T-helper 1 cell treated with Interleukin-12 subunit alpha and Interleukin-12 subunit beta and Interleukin-4 antibody, amounts not matched to agents 30 μg/mL and 1 μg/mL, for 36 hours (primary cell): Measurements from ENCODE around the gene LRFN3.
A peak's percentile ranks its signal among the peaks of the same experiment; 100 is the strongest.

Experiments
- H3K27ac Mint-ChIP-seq: one replicate; pipeline ENCODE4 v1.8.0; 2021; ENCODE audit warnings: mild to moderate bottlenecking, mixed read lengths
- H3K27me3 Mint-ChIP-seq: one replicate; pipeline ENCODE4 v1.8.0; 2021; ENCODE audit warnings: low read depth, mixed read lengths
- H3K36me3 Mint-ChIP-seq: one replicate; pipeline ENCODE4 v1.8.0; 2021; ENCODE audit warnings: low read depth, mixed read lengths
- H3K4me1 Mint-ChIP-seq: one replicate; pipeline ENCODE4 v1.8.0; 2021; ENCODE audit warnings: low read depth, mixed read lengths
- H3K4me3 Mint-ChIP-seq: one replicate; pipeline ENCODE4 v1.8.0; 2021; ENCODE audit warnings: mild to moderate bottlenecking, moderate library complexity, mixed read lengths
- H3K9me3 Mint-ChIP-seq: one replicate; pipeline ENCODE4 v1.8.0; 2021; ENCODE audit warnings: mixed read lengths

The LRFN3 gene

GRCh38 chr19:35915443-35915842 lies 20.7 kb upstream of the LRFN3 start:
- Mint-ChIP-seq H3K27ac (no peak overlapping the region), H3K9me3 (no peaks in the 10 kb centered on the region), H3K27me3 (peaks cover 3% of the 10 kb centered on the region), H3K4me1 (peaks cover 3% of the 10 kb centered on the region), H3K36me3 (no peaks in the 10 kb centered on the region), H3K4me3 (no peak overlapping the region)

GRCh38 chr19:35919306-35919705 lies 16.9 kb upstream of the LRFN3 start:
- H3K36me3 Mint-ChIP-seq: no peaks in the 10 kb centered on the region
- H3K27ac Mint-ChIP-seq: no peak overlapping the region
- no peaks in the 10 kb centered on the region for H3K9me3 Mint-ChIP-seq
- H3K4me1 Mint-ChIP-seq: peaks cover 1% of the 10 kb centered on the region
- H3K27me3 Mint-ChIP-seq: peaks cover 3% of the 10 kb centered on the region
- no peak overlapping the region for H3K4me3 Mint-ChIP-seq

- peaks cover 11% of the 10 kb centered on the region for H3K9me3 Mint-ChIP-seq
- H3K27me3 Mint-ChIP-seq: peaks cover 7% of the 10 kb centered on the region
- no peak overlapping the region for H3K27ac Mint-ChIP-seq
- no peaks in the 10 kb centered on the region for H3K4me1 Mint-ChIP-seq
- peaks cover 6% of the 10 kb centered on the region for H3K36me3 Mint-ChIP-seq
- H3K4me3 Mint-ChIP-seq: no peak overlapping the region
These were observed 15.2 kb upstream of the LRFN3 start for GRCh38 chr19:35921012-35921411.

GRCh38 chr19:35925501-35925900 lies 10.7 kb upstream of the LRFN3 start:
- Mint-ChIP-seq H3K27ac (no peak overlapping the region), H3K27me3 (peaks cover 8% of the 10 kb centered on the region), H3K4me1 (peaks cover 9% of the 10 kb centered on the region), H3K4me3 (no peak overlapping the region), H3K36me3 (peaks cover 9% of the 10 kb centered on the region), H3K9me3 (peaks cover 14% of the 10 kb centered on the region)

- peaks cover 22% of the 10 kb centered on the region for H3K4me1 Mint-ChIP-seq
- no peak overlapping the region for H3K4me3 Mint-ChIP-seq
- H3K27me3 Mint-ChIP-seq: peaks cover 8% of the 10 kb centered on the region
- peaks cover 9% of the 10 kb centered on the region for H3K36me3 Mint-ChIP-seq
- H3K9me3 Mint-ChIP-seq: peaks cover 14% of the 10 kb centered on the region
- no peak overlapping the region for H3K27ac Mint-ChIP-seq
These were observed 7.7 kb upstream of the LRFN3 start for GRCh38 chr19:35928507-35928906.

- Mint-ChIP-seq H3K4me1 (peaks cover 22% of the 10 kb centered on the region), H3K27me3 (peaks cover 8% of the 10 kb centered on the region), H3K9me3 (peaks cover 14% of the 10 kb centered on the region), H3K36me3 (peaks cover 9% of the 10 kb centered on the region), H3K4me3 (peak overlapping the region; percentile 63), H3K27ac (peak overlapping the region; percentile 88)
These were observed 6.3 kb upstream of the LRFN3 start for GRCh38 chr19:35929876-35930275.

- Mint-ChIP-seq H3K4me1 (peaks cover 26% of the 10 kb centered on the region), H3K36me3 (no peaks in the 10 kb centered on the region)
These were observed 4.9 kb upstream of the LRFN3 start for GRCh38 chr19:35931161-35931873.

GRCh38 chr19:35931874-35932202 lies 4.3 kb upstream of the LRFN3 start:
- peaks cover 26% of the 10 kb centered on the region for H3K4me1 Mint-ChIP-seq
- peak overlapping the region; percentile 40 for H3K4me3 Mint-ChIP-seq
- H3K36me3 Mint-ChIP-seq: no peaks in the 10 kb centered on the region
- H3K27ac Mint-ChIP-seq: peak overlapping the region; percentile 26
- H3K9me3 Mint-ChIP-seq: no peaks in the 10 kb centered on the region
- no peaks in the 10 kb centered on the region for H3K27me3 Mint-ChIP-seq

More at GRCh38 chr19:35931161-35931873, 4.9 kb upstream of the LRFN3 start:
- Mint-ChIP-seq H3K27ac (peak overlapping the region; percentile 84), H3K27me3 (no peaks in the 10 kb centered on the region), H3K4me3 (peak overlapping the region; percentile 74), H3K9me3 (peaks cover under 1% of the 10 kb centered on the region)

GRCh38 chr19:35932291-35932936 lies 3.8 kb upstream of the LRFN3 start:
- H3K27ac Mint-ChIP-seq: no peak overlapping the region
- H3K4me3 Mint-ChIP-seq: no peak overlapping the region
- H3K4me1 Mint-ChIP-seq: peaks cover 30% of the 10 kb centered on the region
- no peaks in the 10 kb centered on the region for H3K27me3 Mint-ChIP-seq
- no peaks in the 10 kb centered on the region for H3K9me3 Mint-ChIP-seq
- no peaks in the 10 kb centered on the region for H3K36me3 Mint-ChIP-seq

GRCh38 chr19:35936738-35937268 lies 629 bp downstream of the LRFN3 start:
- no peaks in the 10 kb centered on the region for H3K9me3 Mint-ChIP-seq
- H3K27me3 Mint-ChIP-seq: no peaks in the 10 kb centered on the region
- peaks cover 8% of the 10 kb centered on the region for H3K36me3 Mint-ChIP-seq
- H3K4me1 Mint-ChIP-seq: peaks cover 27% of the 10 kb centered on the region
- H3K27ac Mint-ChIP-seq: no peak overlapping the region
- H3K4me3 Mint-ChIP-seq: peak overlapping the region; percentile 82

GRCh38 chr19:35937345-35938281 lies 1.4 kb downstream of the LRFN3 start:
- peaks cover 23% of the 10 kb centered on the region for H3K4me1 Mint-ChIP-seq
- no peak overlapping the region for H3K27ac Mint-ChIP-seq
- peaks cover 8% of the 10 kb centered on the region for H3K36me3 Mint-ChIP-seq
- no peaks in the 10 kb centered on the region for H3K9me3 Mint-ChIP-seq
- peak overlapping the region; percentile 82 for H3K4me3 Mint-ChIP-seq
- H3K27me3 Mint-ChIP-seq: no peaks in the 10 kb centered on the region

GRCh38 chr19:35938282-35939224 lies 2.4 kb downstream of the LRFN3 start:
- Mint-ChIP-seq H3K9me3 (no peaks in the 10 kb centered on the region), H3K4me1 (peaks cover 23% of the 10 kb centered on the region), H3K4me3 (peak overlapping the region; percentile 82), H3K27me3 (no peaks in the 10 kb centered on the region), H3K27ac (no peak overlapping the region), H3K36me3 (peaks cover 8% of the 10 kb centered on the region)

- no peak overlapping the region for H3K27ac Mint-ChIP-seq
- H3K27me3 Mint-ChIP-seq: no peaks in the 10 kb centered on the region
- no peak overlapping the region for H3K4me3 Mint-ChIP-seq
- peaks cover 11% of the 10 kb centered on the region for H3K36me3 Mint-ChIP-seq
- no peaks in the 10 kb centered on the region for H3K9me3 Mint-ChIP-seq
- H3K4me1 Mint-ChIP-seq: peaks cover 23% of the 10 kb centered on the region
These were observed 3.3 kb downstream of the LRFN3 start for GRCh38 chr19:35939307-35940077.
